WTC11 (cell line): ENCODE data around the gene OR9Q1. TPM values are rescaled to one million over a fixed set of nuclear protein-coding genes. Genes with fewer than 3 reads are reported as not detected.
A peak's percentile ranks its signal among the peaks of the same experiment; 100 is the strongest.

Experiments
- ATAC-seq: fragments of 200-7000 bp; cut with Tn5 transposase; 2 replicates; pipeline ENCODE4 v1.10.0; 2021; ENCODE audit warnings: mild to moderate bottlenecking, moderate library complexity
- Bru-seq: library from RNA; stranded (reverse); fragments of 400-500 nt; gene quantifications from one replicate; lab custom pipeline; 2021; lab: Mats Ljungman, UMichigan
- CTCF ChIA-PET: fragments of 300-600 bp; sonication (Branson Sonifier 250); formaldehyde crosslinking; loops from one replicate; lab custom pipeline; 2021; ENCODE audit warnings: antibody characterized with exemption; lab: Charles Lee
- POLR2A ChIA-PET: fragments of 350-600 bp; sonication (Branson Sonifier 250); formaldehyde crosslinking; loops from one replicate; lab custom pipeline; 2021; ENCODE audit warnings: antibody characterized with exemption; lab: Charles Lee
- DNase-seq: peaks from one replicate; pipeline ENCODE4 v3.0.0; 2021; ENCODE audit warnings: low spot score
- H3K27ac Mint-ChIP-seq: 2 replicates; pipeline ENCODE4 v1.8.0; 2021; ENCODE audit warnings: mixed read lengths
- H3K27me3 Mint-ChIP-seq: 2 replicates; pipeline ENCODE4 v1.8.0; 2021; ENCODE audit warnings: low read depth, mild to moderate bottlenecking, moderate library complexity, mixed read lengths
- H3K36me3 Mint-ChIP-seq: 2 replicates; pipeline ENCODE4 v1.8.0; 2021; ENCODE audit warnings: mixed read lengths
- H3K4me1 Mint-ChIP-seq: 2 replicates; pipeline ENCODE4 v1.8.0; 2022; ENCODE audit warnings: mixed read lengths
- H3K4me3 Mint-ChIP-seq: 2 replicates; pipeline ENCODE4 v1.8.0; 2021; ENCODE audit warnings: mild to moderate bottlenecking, moderate library complexity, mixed read lengths
- H3K9me3 Mint-ChIP-seq: 2 replicates; pipeline ENCODE4 v1.8.0; 2021; ENCODE audit warnings: mixed read lengths
- FOXK1 ChIP-seq: sonication (generic); formaldehyde crosslinking; IDR thresholded peaks from 2 replicates; pipeline ENCODE4 v1.8.0; 2022; ENCODE audit warnings: mild to moderate bottlenecking, moderate library complexity, missing genetic modification reagents
- HMGA2 ChIP-seq: fragments of 250-450 bp; sonication (Bioruptor Pico); IDR thresholded peaks from 2 replicates; pipeline ENCODE4 v1.4.0; 2021; ENCODE audit warnings: mild to moderate bottlenecking, moderate library complexity
- NFE2L1 ChIP-seq: sonication (generic); formaldehyde crosslinking; IDR thresholded peaks from 2 replicates; pipeline ENCODE4 v1.8.1; 2023; ENCODE audit warnings: missing genetic modification reagents
- NFYB ChIP-seq: sonication (generic); formaldehyde crosslinking; conservative IDR thresholded peaks from 2 replicates; pipeline ENCODE4 v1.8.0; 2022; ENCODE audit warnings: low read depth, missing genetic modification reagents
- NR2C2 ChIP-seq: sonication (generic); formaldehyde crosslinking; IDR thresholded peaks from 2 replicates; pipeline ENCODE4 v1.8.0; 2022; ENCODE audit warnings: mild to moderate bottlenecking, missing genetic modification reagents
- OVOL2 ChIP-seq: fragments of 250-450 bp; sonication (Bioruptor Pico); IDR thresholded peaks from 2 replicates; pipeline ENCODE4 v1.9.0; 2021; ENCODE audit warnings: mild to moderate bottlenecking, borderline replicate concordance
- RORB ChIP-seq: fragments of 250-450 bp; sonication (Bioruptor Pico); IDR thresholded peaks from 2 replicates; pipeline ENCODE4 v1.9.0; 2021; ENCODE audit warnings: mild to moderate bottlenecking
- SP1 ChIP-seq: sonication (generic); formaldehyde crosslinking; conservative IDR thresholded peaks from 2 replicates; pipeline ENCODE4 v1.8.1; 2022; ENCODE audit warnings: missing genetic modification reagents
- ZNF232 ChIP-seq: sonication (generic); formaldehyde crosslinking; IDR thresholded peaks from 2 replicates; pipeline ENCODE4 v1.8.0; 2022; ENCODE audit warnings: mild to moderate bottlenecking, missing genetic modification reagents
- ZNF263 ChIP-seq: sonication (generic); formaldehyde crosslinking; IDR thresholded peaks from 2 replicates; pipeline ENCODE4 v1.8.1; 2022; ENCODE audit warnings: low read depth, mild to moderate bottlenecking, moderate library complexity, missing genetic modification reagents
- ZNF671 ChIP-seq: fragments of 250-450 bp; sonication (Bioruptor Pico); IDR thresholded peaks from 2 replicates; pipeline ENCODE4 v1.8.0; 2021; ENCODE audit warnings: mild to moderate bottlenecking
- long read RNA-seq, 3 experiments: library from RNA in 1 of 3; library from capped mRNA in 1 of 3; library from polyadenylated mRNA in 1 of 3; unstranded in 2 of 3; stranded (forward) in 1 of 3; transcript quantifications; one replicate each; pipeline ENCODE4 v2.0.0, GENCODE V29; 2021
- total RNA-seq: library from RNA; stranded (reverse); gene quantifications from 3 replicates; pipeline ENCODE4 v1.2.3, GENCODE V29; 2021
- TF ChIP-seq, protein P1 (sequence below): sonication (generic); formaldehyde crosslinking; IDR thresholded peaks from 2 replicates; pipeline ENCODE4 v1.8.1; 2023; ENCODE audit warnings: mild to moderate bottlenecking, moderate library complexity, missing genetic modification reagents
- TF ChIP-seq, protein P2 (sequence below): fragments of 250-450 bp; sonication (Bioruptor Pico); IDR thresholded peaks from 2 replicates; pipeline ENCODE4 v2.1.2; 2022; ENCODE audit warnings: mild to moderate bottlenecking, moderate library complexity
- TF ChIP-seq, protein P3 (sequence below): sonication (generic); formaldehyde crosslinking; IDR thresholded peaks from 2 replicates; pipeline ENCODE4 v1.8.1; 2023; ENCODE audit warnings: mild to moderate bottlenecking, missing genetic modification reagents, moderate library complexity
- TF ChIP-seq, protein P4 (sequence below): fragments of 250-450 bp; sonication (Bioruptor Pico); IDR thresholded peaks from 2 replicates; pipeline ENCODE4 v1.8.0; 2021; ENCODE audit warnings: mild to moderate bottlenecking
- TF ChIP-seq, protein P5 (sequence below): fragments of 250-450 bp; sonication (Bioruptor Pico); conservative IDR thresholded peaks from 2 replicates; pipeline ENCODE4 v1.9.0; 2021; ENCODE audit warnings: mild to moderate bottlenecking
- TF ChIP-seq, protein P6 (sequence below): sonication (generic); formaldehyde crosslinking; IDR thresholded peaks from 2 replicates; pipeline ENCODE4 v1.8.1; 2022; ENCODE audit warnings: low read depth, mild to moderate bottlenecking, moderate library complexity, missing genetic modification reagents, borderline replicate concordance
- TF ChIP-seq, protein P7 (sequence below): fragments of 200-600 bp; IDR thresholded peaks from 2 replicates; pipeline ENCODE4 v1.8.0; 2022; ENCODE audit warnings: antibody characterized with exemption

OR9Q1 gene, protein sequence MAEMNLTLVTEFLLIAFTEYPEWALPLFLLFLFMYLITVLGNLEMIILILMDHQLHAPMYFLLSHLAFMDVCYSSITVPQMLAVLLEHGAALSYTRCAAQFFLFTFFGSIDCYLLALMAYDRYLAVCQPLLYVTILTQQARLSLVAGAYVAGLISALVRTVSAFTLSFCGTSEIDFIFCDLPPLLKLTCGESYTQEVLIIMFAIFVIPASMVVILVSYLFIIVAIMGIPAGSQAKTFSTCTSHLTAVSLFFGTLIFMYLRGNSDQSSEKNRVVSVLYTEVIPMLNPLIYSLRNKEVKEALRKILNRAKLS
- total RNA-seq (not detected in 3 replicates), Bru-seq, nascent RNA (percentile 2 among the genes with signal in this experiment)
- long read RNA-seq, experiment 1 = 0 reads
- long read RNA-seq, experiment 2 = 0 reads
- long read RNA-seq, experiment 3 = 0 reads

DNA sequence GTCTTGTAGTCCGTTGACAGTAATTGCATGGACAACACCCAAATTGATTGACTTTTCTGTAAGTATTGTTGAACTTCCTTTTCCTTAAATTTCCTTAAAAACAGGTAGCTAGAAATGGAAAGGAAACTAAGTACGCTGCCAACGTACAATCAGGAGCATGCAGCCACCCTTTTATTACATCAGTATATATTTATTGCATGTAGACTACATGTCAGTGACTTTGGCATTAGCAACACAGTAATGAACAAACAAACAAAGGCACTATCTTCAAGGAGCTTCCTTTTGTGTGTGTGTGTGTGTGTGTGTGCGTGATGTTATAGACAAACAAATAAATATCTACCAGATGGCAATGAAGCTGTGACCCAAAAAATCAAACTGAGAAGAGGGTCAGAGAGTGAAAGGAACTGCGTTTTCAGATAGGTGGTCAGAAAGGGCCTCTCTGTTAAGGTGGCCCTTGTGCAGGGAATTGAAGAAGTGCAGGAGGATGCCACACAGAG, at the start of gene OR9Q1:
Gene OR9Q1, plus strand, starts transcription at position 447 of the 497 bp plus-strand sequence. CDS start 155,564 bp downstream, outside the sequence.
- Mint-ChIP-seq H3K4me3 (no peak within 1 kb of the TSS), H3K36me3 (no peaks in the 10 kb centered on the region), H3K27ac (no peak within 1 kb of the TSS), H3K4me1 (no peaks in the 10 kb centered on the region), H3K9me3 (no peaks in the 10 kb centered on the region), H3K27me3 (no peaks in the 10 kb centered on the region)
- TF ChIP-seq OVOL2 = no peak
- no peak for TF ChIP-seq HMGA2 (CRISPR knock-in tag)
- TF ChIP-seq, protein P1, sequence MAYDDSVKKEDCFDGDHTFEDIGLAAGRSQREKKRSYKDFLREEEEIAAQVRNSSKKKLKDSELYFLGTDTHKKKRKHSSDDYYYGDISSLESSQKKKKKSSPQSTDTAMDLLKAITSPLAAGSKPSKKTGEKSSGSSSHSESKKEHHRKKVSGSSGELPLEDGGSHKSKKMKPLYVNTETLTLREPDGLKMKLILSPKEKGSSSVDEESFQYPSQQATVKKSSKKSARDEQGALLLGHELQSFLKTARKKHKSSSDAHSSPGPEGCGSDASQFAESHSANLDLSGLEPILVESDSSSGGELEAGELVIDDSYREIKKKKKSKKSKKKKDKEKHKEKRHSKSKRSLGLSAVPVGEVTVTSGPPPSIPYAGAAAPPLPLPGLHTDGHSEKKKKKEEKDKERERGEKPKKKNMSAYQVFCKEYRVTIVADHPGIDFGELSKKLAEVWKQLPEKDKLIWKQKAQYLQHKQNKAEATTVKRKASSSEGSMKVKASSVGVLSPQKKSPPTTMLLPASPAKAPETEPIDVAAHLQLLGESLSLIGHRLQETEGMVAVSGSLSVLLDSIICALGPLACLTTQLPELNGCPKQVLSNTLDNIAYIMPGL (CRISPR knock-in tag) = no peak
- no peak for TF ChIP-seq NFE2L1 (CRISPR knock-in tag)
- TF ChIP-seq SP1 (CRISPR knock-in tag) = no peak
- TF ChIP-seq ZNF263 (CRISPR knock-in tag) = no peak
- TF ChIP-seq RORB = no peak
- TF ChIP-seq, protein P2, sequence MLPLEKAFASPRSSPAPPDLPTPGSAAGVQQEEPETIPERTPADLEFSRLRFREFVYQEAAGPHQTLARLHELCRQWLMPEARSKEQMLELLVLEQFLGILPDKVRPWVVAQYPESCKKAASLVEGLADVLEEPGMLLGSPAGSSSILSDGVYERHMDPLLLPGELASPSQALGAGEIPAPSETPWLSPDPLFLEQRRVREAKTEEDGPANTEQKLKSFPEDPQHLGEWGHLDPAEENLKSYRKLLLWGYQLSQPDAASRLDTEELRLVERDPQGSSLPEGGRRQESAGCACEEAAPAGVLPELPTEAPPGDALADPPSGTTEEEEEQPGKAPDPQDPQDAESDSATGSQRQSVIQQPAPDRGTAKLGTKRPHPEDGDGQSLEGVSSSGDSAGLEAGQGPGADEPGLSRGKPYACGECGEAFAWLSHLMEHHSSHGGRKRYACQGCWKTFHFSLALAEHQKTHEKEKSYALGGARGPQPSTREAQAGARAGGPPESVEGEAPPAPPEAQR = no peak
- TF ChIP-seq, protein P3, sequence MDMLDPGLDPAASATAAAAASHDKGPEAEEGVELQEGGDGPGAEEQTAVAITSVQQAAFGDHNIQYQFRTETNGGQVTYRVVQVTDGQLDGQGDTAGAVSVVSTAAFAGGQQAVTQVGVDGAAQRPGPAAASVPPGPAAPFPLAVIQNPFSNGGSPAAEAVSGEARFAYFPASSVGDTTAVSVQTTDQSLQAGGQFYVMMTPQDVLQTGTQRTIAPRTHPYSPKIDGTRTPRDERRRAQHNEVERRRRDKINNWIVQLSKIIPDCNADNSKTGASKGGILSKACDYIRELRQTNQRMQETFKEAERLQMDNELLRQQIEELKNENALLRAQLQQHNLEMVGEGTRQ (CRISPR knock-in tag) = no peak
- no peak for TF ChIP-seq NFYB
- no peak for TF ChIP-seq ZNF232 (CRISPR knock-in tag)
- TF ChIP-seq, protein P4, sequence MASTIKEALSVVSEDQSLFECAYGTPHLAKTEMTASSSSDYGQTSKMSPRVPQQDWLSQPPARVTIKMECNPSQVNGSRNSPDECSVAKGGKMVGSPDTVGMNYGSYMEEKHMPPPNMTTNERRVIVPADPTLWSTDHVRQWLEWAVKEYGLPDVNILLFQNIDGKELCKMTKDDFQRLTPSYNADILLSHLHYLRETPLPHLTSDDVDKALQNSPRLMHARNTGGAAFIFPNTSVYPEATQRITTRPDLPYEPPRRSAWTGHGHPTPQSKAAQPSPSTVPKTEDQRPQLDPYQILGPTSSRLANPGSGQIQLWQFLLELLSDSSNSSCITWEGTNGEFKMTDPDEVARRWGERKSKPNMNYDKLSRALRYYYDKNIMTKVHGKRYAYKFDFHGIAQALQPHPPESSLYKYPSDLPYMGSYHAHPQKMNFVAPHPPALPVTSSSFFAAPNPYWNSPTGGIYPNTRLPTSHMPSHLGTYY = no peak
- TF ChIP-seq, protein P5, sequence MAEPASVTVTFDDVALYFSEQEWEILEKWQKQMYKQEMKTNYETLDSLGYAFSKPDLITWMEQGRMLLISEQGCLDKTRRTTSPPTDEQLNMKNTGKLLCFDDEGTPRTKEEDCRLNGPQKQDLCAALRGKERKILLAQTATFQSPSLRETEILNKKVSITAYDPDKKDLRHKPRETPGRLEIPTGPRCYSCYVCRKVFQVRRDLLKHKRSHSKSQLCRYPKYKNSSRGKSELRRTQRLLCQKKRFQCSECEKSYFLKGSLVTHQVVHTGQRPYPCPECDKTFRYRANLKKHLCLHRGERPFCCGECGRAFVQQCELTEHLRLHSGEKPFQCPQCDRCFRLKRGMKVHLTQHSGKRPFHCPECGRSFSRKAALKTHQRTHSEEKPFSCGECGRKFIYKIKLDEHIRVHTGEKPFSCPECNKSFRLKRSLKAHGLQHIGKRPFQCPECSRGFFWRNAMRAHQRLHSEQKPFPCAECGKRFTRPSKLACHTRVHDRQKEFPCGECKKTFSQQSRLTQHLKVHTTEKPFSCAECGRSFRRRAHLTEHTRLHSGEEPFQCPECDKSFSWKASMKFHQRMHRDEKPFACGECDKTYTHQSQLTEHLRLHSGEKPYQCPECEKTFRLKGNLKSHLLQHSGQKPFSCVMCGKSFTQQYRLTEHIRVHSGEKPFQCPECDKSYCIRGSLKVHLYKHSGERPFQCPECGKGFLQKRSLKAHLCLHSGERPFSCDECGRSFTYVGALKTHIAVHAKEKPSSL (CRISPR knock-in tag) = no peak
- TF ChIP-seq NR2C2 (CRISPR knock-in tag) = no peak
- TF ChIP-seq, protein P6, sequence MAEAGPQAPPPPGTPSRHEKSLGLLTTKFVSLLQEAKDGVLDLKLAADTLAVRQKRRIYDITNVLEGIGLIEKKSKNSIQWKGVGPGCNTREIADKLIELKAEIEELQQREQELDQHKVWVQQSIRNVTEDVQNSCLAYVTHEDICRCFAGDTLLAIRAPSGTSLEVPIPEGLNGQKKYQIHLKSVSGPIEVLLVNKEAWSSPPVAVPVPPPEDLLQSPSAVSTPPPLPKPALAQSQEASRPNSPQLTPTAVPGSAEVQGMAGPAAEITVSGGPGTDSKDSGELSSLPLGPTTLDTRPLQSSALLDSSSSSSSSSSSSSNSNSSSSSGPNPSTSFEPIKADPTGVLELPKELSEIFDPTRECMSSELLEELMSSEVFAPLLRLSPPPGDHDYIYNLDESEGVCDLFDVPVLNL (CRISPR knock-in tag) = no peak
- no peak for TF ChIP-seq ZNF671 (CRISPR knock-in tag)
- TF ChIP-seq, protein P7, sequence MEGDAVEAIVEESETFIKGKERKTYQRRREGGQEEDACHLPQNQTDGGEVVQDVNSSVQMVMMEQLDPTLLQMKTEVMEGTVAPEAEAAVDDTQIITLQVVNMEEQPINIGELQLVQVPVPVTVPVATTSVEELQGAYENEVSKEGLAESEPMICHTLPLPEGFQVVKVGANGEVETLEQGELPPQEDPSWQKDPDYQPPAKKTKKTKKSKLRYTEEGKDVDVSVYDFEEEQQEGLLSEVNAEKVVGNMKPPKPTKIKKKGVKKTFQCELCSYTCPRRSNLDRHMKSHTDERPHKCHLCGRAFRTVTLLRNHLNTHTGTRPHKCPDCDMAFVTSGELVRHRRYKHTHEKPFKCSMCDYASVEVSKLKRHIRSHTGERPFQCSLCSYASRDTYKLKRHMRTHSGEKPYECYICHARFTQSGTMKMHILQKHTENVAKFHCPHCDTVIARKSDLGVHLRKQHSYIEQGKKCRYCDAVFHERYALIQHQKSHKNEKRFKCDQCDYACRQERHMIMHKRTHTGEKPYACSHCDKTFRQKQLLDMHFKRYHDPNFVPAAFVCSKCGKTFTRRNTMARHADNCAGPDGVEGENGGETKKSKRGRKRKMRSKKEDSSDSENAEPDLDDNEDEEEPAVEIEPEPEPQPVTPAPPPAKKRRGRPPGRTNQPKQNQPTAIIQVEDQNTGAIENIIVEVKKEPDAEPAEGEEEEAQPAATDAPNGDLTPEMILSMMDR = no peak
- TF ChIP-seq FOXK1 (CRISPR knock-in tag) = no peak
- ChIA-PET CTCF (interaction anchor here (1.1 kb wide), 1 partner anchor 37 kb away, joined by 4 read pairs; no protein-coding TSS in a partner anchor), POLR2A (no interaction called here)
- ATAC-seq = no peak
- no peak for DNase-seq
